IPS-15b (cell line): ENCODE data around the gene KIF26B.

Experiments used
- H3K27me3 ChIP-seq: one replicate; pipeline ENCODE4 v1.6.1; 2013; ENCODE audit warnings: low read length; ENCODE audit not compliant: control insufficient read depth, insufficient read depth
- H3K36me3 ChIP-seq: one replicate; pipeline ENCODE4 v1.6.1; 2013; ENCODE audit warnings: low read length; ENCODE audit not compliant: control insufficient read depth, insufficient read depth
- H3K4me1 ChIP-seq: one replicate; pipeline ENCODE4 v1.6.1; 2013; ENCODE audit warnings: mild to moderate bottlenecking, low read length; ENCODE audit not compliant: control insufficient read depth, insufficient read depth
- H3K4me3 ChIP-seq: one replicate; pipeline ENCODE4 v1.5.1; 2013; ENCODE audit warnings: low read depth, low read length
- H3K9ac ChIP-seq: one replicate; pipeline ENCODE4 v1.6.1; 2013; ENCODE audit warnings: low read depth, mild to moderate bottlenecking, low read length
- H3K9me3 ChIP-seq: one replicate; pipeline ENCODE4 v1.6.1; 2013; ENCODE audit warnings: mild to moderate bottlenecking, low read length; ENCODE audit not compliant: control insufficient read depth, insufficient read depth

Gene KIF26B

GRCh38 chr1:245416781-245417180 is 262.0 kb downstream of the KIF26B start:
- Histone ChIP-seq H3K9ac (no peak overlapping the region), H3K4me3 (no peak overlapping the region), H3K27me3 (no peaks in the 10 kb centered on the region), H3K36me3 (no peaks in the 10 kb centered on the region), H3K9me3 (no peaks in the 10 kb centered on the region), H3K4me1 (no peaks in the 10 kb centered on the region)

GRCh38 chr1:245418077-245418476 is 263.3 kb downstream of the KIF26B start:
- H3K27me3 ChIP-seq: no peaks in the 10 kb centered on the region
- no peaks in the 10 kb centered on the region for H3K36me3 ChIP-seq
- no peak overlapping the region for H3K9ac ChIP-seq
- H3K9me3 ChIP-seq: no peaks in the 10 kb centered on the region
- no peaks in the 10 kb centered on the region for H3K4me1 ChIP-seq
- H3K4me3 ChIP-seq: no peak overlapping the region

DNA sequence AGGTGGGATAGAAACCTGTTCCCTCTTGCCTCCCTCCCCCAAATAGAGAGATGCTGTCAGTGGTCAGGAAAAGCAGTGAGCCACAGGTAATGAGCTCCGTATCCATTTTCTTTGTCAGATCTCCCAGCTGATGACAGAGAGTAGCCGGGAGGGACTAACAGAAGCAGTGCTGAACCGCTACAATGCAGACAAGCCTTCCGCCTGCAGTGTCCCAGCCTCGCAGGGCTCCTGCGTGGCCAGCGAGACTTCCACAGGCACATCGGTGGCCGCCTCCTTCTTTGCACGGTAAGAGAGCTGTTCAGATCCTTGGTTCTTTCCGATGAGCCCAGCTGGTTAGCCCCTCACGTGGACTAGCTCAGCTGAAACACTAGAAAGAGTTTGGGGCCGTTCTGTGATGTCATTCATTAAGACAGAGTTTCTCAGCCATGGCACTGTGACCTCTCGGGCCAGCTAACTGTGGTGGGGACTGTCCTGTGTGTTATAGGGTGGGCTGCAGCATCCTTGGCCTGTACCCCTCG is 264.7 kb downstream of the KIF26B start:
- H3K36me3 ChIP-seq: no peaks in the 10 kb centered on the region
- no peaks in the 10 kb centered on the region for H3K27me3 ChIP-seq
- H3K4me3 ChIP-seq: no peak overlapping the region
- H3K9ac ChIP-seq: no peak overlapping the region
- no peaks in the 10 kb centered on the region for H3K9me3 ChIP-seq
- H3K4me1 ChIP-seq: no peaks in the 10 kb centered on the region

DNA sequence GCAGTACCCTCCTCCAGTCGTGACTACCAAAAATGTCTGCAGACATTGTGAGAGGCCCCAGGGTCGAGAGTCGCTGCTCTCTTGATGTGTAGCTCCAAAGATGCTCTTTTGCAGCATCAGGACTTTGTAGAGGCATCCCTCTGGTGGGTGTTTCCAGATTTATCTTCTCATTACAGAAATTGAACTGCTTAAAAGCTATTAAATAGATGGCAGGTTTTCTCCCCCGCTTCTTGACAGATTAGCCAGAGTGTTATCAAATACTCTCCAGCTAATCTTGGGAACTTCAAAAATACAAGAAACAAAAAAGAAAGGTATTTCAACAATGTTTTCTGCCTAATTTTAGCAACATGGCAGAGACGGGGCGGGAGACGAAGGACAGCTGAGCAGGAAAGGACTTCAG is 265.2 kb downstream of the KIF26B start:
- no peak overlapping the region for H3K9ac ChIP-seq
- H3K4me3 ChIP-seq: no peak overlapping the region
- no peaks in the 10 kb centered on the region for H3K9me3 ChIP-seq
- H3K27me3 ChIP-seq: no peaks in the 10 kb centered on the region
- no peaks in the 10 kb centered on the region for H3K4me1 ChIP-seq
- H3K36me3 ChIP-seq: no peaks in the 10 kb centered on the region

DNA sequence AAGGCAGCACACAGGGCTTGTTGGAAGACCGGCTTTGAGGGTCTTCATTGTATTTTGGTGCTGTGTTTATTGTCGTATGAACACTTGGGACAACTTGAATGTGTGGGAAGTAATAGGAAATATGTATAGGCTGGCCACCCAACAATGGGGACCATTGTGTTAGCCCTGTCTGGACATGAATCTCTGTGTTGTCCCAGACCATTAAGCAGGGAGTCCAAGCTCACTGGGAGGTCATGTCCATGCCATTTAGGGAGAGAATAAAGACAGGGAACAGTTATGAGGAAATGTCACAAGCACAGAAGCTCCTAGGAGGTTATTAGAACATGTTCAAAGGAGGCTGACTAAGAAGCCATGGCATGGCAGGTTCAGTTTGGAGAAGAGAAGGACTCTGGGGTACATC is 266.1 kb downstream of the KIF26B start:
- H3K9me3 ChIP-seq: no peaks in the 10 kb centered on the region

DNA sequence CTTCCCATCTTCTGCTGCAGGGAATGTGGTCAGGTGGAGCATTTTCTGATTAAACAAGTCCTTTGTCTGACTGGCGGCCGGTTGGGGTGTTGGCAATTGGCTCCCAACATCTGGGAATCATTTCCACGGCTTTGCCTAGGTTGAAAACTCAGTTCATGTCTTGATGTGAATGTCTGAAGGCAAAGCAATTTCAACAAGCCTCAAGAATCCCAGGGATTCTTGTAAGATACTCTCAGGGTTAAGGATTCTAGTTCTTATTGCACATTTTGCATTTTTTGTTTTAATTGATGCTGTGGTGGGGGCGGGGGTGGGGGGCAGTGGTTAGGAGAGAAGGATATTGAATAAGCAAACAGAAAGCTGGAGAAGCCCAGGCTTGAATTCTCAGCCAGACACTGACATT is 273.9 kb downstream of the KIF26B start:
- Histone ChIP-seq H3K9ac (no peak overlapping the region), H3K36me3 (no peaks in the 10 kb centered on the region), H3K27me3 (no peaks in the 10 kb centered on the region), H3K9me3 (no peaks in the 10 kb centered on the region), H3K4me3 (no peak overlapping the region), H3K4me1 (no peaks in the 10 kb centered on the region)

More for the DNA sequence above, 266.1 kb downstream of the KIF26B start:
- Histone ChIP-seq H3K36me3 (no peaks in the 10 kb centered on the region), H3K4me3 (no peak overlapping the region), H3K4me1 (no peaks in the 10 kb centered on the region), H3K9ac (no peak overlapping the region), H3K27me3 (no peaks in the 10 kb centered on the region)

GRCh38 chr1:245431706-245432105 is 276.9 kb downstream of the KIF26B start:
- H3K9me3 ChIP-seq: no peaks in the 10 kb centered on the region
- no peaks in the 10 kb centered on the region for H3K36me3 ChIP-seq
- no peaks in the 10 kb centered on the region for H3K27me3 ChIP-seq
- no peak overlapping the region for H3K9ac ChIP-seq
- H3K4me3 ChIP-seq: no peak overlapping the region
- no peaks in the 10 kb centered on the region for H3K4me1 ChIP-seq

DNA sequence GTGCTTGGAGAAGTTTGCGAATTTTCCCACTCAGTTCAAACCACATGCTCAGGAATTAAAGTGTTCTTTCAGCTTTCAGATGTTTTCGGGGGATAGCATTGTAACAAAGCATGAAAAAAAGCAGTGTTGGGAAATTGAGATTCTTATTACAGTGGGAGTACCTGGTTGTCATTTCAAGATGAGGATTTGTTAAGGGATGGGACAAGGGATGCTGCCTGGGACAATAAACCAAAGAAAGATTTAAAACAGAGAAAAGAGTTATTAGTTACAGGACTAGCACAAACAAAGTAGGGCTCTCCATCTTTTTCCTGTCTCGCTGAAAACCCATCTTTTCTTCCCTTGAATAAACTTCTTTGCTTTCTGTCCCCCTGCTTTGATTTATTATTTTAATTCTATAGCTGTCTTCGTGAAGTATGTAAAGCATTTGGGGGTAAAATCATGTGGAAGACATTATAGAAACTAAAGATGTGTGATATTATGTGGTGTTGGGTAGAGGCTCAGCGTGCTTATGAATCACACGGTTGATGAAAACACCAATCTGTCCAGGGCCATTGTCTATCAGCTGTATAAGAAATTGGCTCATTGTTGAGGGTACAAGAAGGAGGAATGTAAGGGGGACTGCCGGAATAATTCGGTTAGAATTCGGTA is 277.6 kb downstream of the KIF26B start:
- H3K9me3 ChIP-seq: no peaks in the 10 kb centered on the region
- no peak overlapping the region for H3K4me3 ChIP-seq
- H3K27me3 ChIP-seq: no peaks in the 10 kb centered on the region
- no peaks in the 10 kb centered on the region for H3K4me1 ChIP-seq
- no peak overlapping the region for H3K9ac ChIP-seq
- no peaks in the 10 kb centered on the region for H3K36me3 ChIP-seq

DNA sequence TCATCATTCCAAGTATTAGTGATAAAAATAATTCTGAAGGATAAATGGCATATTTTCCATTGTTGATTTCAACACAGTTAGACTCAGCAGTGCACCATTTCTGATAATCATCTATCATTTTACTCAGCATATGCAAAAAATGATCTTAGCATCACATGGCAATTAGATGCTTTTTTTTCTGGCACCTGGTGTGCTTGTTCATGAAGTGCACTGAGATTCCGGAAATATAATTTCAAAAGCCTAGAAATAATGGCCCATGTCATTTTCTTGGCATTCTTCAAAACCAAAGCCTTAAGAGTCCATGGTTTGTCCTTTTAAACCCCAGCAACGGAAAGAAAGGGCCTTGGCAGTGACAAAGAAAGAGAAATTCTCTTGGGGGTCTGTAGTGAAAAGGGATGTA is 278.8 kb downstream of the KIF26B start:
- Histone ChIP-seq H3K36me3 (no peaks in the 10 kb centered on the region), H3K4me3 (no peak overlapping the region), H3K27me3 (no peaks in the 10 kb centered on the region), H3K9ac (no peak overlapping the region), H3K9me3 (no peaks in the 10 kb centered on the region), H3K4me1 (no peaks in the 10 kb centered on the region)

DNA sequence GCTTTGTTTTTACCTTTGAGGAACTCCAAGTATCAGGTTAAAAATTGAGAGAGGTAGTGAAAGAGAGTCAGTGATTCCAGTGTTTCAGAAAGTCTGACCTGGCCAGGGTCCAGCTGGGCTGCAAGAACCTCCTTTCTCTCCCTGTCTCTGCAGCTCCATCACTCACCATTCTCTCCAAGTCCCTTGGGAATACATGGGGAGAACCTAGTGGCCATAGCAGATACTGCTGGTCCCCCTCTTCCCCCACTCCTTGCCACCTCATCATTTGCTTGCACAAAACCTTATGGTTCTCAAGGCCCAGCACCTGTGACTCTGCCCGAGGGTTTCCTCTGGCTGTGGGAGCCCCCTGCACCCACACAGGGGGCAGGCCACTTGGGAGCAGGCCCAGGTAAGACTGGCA is 279.5 kb downstream of the KIF26B start:
- Histone ChIP-seq H3K27me3 (no peaks in the 10 kb centered on the region), H3K4me3 (no peak overlapping the region), H3K9me3 (no peaks in the 10 kb centered on the region), H3K9ac (no peak overlapping the region), H3K4me1 (no peaks in the 10 kb centered on the region), H3K36me3 (no peaks in the 10 kb centered on the region)

GRCh38 chr1:245436407-245436806 is 281.6 kb downstream of the KIF26B start:
- Histone ChIP-seq H3K4me3 (no peak overlapping the region), H3K4me1 (no peaks in the 10 kb centered on the region), H3K9ac (no peak overlapping the region), H3K36me3 (no peaks in the 10 kb centered on the region), H3K27me3 (no peaks in the 10 kb centered on the region), H3K9me3 (no peaks in the 10 kb centered on the region)

GRCh38 chr1:245437369-245438062 is 282.7 kb downstream of the KIF26B start:
- Histone ChIP-seq H3K4me1 (no peaks in the 10 kb centered on the region), H3K4me3 (no peak overlapping the region), H3K27me3 (no peaks in the 10 kb centered on the region), H3K36me3 (no peaks in the 10 kb centered on the region), H3K9me3 (no peaks in the 10 kb centered on the region), H3K9ac (no peak overlapping the region)
